Right renal pelvis (tissue), 4 donors: ENCODE measurements around the gene GALNT2. TPM values are rescaled to one million over a fixed set of nuclear protein-coding genes. Genes with fewer than 3 reads are reported as not detected.

ENCODE experiments used
- DNase-seq, 4 donors: peaks; one replicate each; pipeline ENCODE4 v3.0.0-alpha.2; 2013; ENCODE audit warnings: low read depth in 4 of 4, low spot score in 3 of 4, missing footprints in 1 of 4
- polyA plus RNA-seq, 4 donors: library from polyadenylated mRNA; unstranded; fragments of 120-200 nt; gene quantifications; one replicate each; pipeline ENCODE4 v1.2.1, GENCODE V29; 2013; ENCODE audit not compliant: insufficient read length in 4 of 4

GALNT2 gene
- polyA plus RNA-seq, 4 donors = 61.4 to 72.6 (median 65.7) TPM

DNA sequence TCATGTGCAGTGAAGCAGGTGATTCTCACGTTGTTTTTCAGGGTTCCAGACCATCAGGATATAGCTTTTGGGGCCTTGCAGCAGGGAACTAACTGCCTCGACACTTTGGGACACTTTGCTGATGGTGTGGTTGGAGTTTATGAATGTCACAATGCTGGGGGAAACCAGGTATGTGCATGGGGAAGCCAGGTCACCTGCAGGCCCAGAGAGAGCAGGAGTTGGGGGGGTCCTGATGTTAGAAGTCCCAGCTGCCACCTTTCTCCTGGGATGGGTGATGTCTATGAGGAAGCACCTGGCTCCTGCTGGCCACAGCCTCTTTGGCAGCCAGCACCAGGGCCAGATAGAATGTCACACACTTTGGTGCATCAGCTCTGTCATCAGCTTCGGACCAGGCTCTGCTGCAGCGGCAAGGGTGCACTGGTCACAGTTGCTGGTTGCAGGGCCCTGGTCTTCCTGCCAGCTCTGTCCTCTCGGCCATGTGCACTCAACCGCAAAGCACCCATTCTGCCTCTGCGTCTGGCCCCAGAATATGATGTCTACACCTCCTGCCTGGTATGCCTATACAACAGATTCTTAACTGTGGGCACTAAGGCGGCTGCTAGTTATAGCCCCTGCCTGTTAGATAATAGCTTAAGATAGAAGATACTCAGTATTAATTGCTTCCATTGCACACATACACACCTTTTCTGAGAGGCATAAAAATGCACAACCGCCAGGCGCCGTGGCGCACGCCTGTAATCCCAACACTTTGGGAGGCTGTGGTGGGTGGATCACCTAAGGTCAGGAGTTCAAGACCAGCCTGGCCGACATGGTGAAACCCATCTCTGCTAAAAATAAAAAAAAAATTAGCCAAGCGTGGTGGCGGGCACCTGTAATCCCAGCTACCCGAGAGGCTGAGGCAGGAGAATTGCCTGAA, 198.4 kb downstream of the GALNT2 start:
- no peak for DNase-seq

- DNase-seq = no peak
These were observed 199.4 kb downstream of the GALNT2 start for GRCh38 chr1:230266456-230266855.

GRCh38 chr1:230267338-230268065, 200.5 kb downstream of the GALNT2 start:
- no peak for DNase-seq

DNA sequence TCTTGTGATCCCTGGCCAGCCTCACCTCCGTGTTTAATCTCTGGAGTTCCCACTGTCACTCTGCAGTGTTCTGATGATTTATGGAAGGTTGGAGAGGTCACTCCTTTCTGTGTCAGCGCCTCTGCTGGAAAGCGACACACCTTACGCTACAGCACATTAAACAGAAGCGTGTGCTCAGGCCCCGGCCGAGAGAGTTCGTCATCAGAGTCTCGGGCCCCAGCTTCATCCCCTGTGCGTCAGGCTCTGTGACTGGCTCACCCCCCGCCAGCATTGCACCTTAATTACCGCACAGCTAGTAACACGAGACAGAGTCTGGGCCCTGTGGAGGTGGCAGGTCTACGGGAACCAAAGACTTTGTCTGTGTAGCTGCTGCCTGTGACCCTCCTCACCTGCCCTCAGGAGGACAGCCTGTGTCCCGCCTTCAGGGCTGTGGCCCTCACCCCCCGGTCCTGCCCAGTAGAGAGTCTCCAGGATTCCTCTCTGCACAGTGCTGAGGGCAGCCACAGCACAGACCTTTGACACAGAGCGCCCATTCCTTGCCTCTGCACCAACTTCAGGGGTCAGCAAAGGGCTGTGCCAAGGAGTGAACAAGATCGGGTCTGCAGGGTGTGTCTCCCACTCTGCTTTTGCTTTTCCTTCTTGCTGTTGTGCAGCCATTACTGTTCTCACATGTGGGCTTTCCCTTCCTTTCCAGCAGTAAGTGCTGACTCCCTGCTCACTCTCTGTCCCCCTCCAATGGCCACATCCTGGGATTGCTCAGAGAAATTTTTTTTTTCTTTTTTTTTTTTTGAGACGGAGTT, 201.5 kb downstream of the GALNT2 start:
- DNase-seq = peak in 2 of 4 donors; percentile 35 to 53

DNA sequence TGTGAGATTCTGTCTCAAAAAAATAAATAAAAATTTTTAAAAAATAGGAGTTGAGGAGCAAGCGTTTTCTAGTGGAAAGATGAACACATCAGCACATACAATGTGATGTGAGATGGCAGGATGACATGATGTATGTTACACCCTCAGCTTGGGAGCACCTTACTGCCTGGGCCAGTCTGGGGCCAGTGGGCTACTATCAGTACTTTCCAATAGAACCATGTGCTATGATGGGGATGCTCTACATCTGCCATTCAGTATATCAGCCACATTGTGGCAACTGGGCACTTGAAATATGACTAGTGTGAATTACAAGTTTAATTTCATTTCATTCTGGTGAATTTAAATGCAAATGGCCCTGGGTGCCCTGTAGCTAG, 203.1 kb downstream of the GALNT2 start:
- DNase-seq = no peak

GRCh38 chr1:230270559-230271281, 203.7 kb downstream of the GALNT2 start:
- DNase-seq = no peak

GRCh38 chr1:230271300-230272035, 204.4 kb downstream of the GALNT2 start:
- DNase-seq = no peak

GRCh38 chr1:230272557-230272956, 205.5 kb downstream of the GALNT2 start:
- no peak for DNase-seq

- no peak for DNase-seq
These were observed 206.2 kb downstream of the GALNT2 start for GRCh38 chr1:230273141-230273710.

- no peak for DNase-seq
These were observed 207.2 kb downstream of the GALNT2 start for GRCh38 chr1:230274254-230274653.

DNA sequence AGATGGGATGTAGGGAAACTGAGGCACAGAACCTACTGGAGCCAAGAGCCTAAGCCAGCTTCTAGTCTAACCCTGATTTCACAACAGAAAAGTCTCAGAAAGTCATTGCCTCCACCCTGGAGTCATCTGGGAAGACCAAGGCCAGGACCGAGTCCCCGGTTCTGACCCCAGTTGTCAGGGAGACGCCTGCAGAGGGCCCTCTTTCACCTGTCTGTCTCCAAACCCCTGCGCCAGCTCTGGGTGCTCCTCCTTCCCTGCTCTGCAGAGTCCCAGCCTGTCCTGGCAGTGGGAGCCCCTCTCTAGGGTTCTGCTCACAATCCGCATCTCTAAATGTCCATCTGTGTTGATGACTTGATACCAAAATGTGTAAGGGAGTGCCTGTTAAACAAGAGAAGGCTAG, 209.4 kb downstream of the GALNT2 start:
- DNase-seq = no peak

DNA sequence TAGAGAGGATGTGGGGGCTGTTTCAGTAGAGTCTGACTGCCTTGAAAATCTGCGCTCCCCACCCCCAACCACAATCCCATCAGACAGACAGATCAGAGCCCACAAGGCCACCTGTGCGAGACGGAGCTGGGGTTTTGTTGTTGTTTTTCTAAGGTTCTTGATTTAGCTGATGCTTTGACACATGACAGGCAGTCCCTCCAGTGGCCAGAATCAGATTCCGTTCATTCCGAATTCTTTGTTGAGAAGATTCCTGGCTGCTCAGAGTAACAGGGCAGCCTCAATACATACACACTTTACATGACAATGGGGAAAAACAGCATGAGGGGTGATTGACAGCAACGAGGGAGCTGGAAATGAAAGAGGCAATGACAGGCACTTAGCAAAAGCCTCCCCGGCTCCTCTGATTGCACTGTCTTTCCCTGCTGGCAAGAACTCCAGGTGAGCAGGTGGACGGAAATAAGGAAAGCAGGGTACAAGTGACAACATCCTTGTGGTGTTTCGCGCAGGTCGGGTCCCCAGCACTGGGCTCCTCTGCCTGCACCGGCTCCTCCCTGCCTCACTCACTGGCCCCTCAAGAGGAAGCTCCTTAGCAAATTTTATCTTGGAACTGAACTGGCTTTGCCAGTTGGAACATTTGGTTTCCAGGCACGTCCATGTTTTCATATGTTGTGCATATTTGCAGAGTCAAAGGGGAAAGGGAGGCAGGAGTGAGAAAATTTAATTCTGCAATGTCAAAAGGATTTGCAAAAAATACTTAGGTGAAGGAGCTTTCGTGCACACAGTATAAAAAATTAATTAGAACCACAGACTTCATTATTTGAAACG, 210.4 kb downstream of the GALNT2 start:
- DNase-seq = no peak

DNA sequence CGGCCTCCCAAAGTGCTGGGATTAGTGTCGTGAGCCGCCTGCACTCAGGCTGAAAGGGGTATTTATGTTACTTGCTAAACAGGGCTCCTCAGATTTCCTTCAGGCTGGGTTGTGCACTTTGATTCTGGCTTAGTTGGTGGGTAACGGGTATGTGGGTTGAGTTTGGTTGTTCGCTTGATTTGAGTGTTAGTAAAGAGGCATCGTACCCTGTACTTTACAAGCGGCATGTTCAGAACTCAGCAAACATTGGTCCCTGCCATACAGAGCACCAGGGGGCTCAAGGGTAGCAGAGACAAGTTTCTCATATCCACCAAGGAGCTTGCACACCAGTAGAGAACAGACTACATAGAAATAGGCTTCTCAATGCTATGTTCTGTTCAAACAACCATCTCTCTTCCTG, 211.3 kb downstream of the GALNT2 start:
- no peak for DNase-seq

- no peak for DNase-seq
These were observed 212.0 kb downstream of the GALNT2 start for GRCh38 chr1:230278871-230279582.

DNA sequence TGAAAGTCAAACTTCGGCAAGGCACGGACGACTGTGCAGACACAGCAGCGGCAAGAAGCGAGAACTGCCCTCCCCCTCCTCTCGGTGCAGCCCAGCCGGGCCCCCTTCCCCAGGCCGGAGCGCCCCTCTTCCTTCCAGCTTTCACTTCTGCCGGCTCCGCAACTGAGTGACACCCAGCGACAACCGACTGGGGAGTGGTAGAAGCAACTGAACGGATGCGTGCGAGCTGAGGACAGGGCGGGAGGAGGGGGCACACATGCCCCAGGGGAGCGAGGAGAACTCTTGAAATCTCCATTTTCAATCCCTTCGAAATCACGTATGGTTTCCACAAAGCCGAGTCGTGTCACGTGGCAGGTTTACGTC, 212.5 kb downstream of the GALNT2 start:
- no peak for DNase-seq

- no peak for DNase-seq
These were observed 213.2 kb downstream of the GALNT2 start for GRCh38 chr1:230280054-230280795.

DNA sequence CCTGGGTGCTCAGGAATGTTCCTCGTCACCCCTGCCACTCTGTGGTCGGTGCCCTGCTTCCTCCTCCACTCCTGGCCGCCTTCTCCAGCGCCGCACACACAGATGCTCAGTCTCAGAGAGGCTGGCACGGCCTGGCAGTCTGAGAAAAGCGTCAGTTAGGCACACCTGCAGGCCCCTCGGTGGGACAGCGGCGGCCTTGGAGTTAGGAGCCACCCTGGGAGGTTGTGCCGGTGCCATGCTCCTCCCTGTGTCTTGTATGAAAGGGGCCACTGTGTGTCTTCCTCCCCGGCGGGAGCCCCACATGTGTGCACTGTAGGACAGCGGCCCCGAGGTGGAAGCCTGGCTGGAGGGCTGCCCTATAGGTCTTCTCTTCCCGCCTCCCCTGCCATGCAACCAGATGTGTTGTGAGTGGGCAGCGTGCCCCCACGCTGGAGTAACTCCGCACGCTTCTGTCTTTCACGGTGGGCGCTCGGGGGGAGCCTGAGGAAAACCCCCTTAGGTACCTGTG, 213.9 kb downstream of the GALNT2 start:
- DNase-seq = no peak
